ENCODE data around the gene SCAMP4. TPM values are rescaled to one million over a fixed set of nuclear protein-coding genes. Genes with fewer than 3 reads are reported as not detected.

The SCAMP4 gene
- total and polyA plus RNA-seq, 2 of the 13 experiments (the other 11 are each of a cell fraction or from before 2014, with no cell fraction given) = 10.7 to 13.7 TPM

DNA sequence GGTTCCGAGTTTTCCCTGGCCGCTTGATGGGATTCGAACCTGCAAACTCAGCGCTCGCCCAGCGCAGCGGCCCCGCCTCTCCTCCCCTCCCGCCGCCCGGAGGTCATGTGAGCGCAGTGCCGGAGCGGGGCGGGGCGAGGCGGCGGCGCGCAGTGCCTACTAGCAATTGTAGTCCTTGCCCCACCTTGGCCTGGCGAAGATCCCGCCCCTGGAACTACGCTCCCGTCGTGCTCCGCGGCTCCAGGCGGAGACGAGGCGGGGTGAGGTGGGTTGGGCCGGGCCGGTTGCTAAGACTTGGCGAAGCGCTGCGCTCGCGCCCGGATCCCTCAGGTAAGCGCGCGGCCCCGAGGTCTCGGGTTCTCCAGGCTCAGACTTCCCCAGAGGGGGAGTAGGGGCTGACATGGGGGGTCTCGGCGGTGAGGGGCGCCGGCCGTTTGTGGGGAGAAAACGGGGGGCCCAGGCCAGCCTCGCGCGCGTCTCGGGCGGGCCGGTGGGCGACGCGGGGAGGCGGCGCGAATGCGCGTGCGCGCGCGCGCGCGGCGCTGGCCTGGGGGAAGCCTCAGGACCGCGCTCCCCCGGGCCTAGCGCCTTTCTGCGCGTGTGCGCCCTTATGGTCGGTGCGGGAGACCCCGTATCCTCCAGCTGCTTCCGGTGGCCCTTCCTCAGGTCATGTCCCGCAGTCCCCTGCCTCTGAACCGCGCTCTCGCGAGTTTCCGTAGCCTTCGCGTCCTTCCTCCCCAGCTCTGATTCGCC, at the start of gene SCAMP4, which contains the start of gene ADAT3 (continued):
- TF ChIP-seq, protein P1, sequence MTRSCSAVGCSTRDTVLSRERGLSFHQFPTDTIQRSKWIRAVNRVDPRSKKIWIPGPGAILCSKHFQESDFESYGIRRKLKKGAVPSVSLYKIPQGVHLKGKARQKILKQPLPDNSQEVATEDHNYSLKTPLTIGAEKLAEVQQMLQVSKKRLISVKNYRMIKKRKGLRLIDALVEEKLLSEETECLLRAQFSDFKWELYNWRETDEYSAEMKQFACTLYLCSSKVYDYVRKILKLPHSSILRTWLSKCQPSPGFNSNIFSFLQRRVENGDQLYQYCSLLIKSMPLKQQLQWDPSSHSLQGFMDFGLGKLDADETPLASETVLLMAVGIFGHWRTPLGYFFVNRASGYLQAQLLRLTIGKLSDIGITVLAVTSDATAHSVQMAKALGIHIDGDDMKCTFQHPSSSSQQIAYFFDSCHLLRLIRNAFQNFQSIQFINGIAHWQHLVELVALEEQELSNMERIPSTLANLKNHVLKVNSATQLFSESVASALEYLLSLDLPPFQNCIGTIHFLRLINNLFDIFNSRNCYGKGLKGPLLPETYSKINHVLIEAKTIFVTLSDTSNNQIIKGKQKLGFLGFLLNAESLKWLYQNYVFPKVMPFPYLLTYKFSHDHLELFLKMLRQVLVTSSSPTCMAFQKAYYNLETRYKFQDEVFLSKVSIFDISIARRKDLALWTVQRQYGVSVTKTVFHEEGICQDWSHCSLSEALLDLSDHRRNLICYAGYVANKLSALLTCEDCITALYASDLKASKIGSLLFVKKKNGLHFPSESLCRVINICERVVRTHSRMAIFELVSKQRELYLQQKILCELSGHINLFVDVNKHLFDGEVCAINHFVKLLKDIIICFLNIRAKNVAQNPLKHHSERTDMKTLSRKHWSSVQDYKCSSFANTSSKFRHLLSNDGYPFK (CRISPR knock-in tag; IDR thresholded peaks at IDR 0.05; ENCODE audit: borderline replicate concordance) = peak; percentile 100
- TF ChIP-seq ATF7 (IDR thresholded peaks at IDR 0.05) = no peak
- TF ChIP-seq ATF7 (CRISPR knock-in tag; IDR thresholded peaks at IDR 0.05) = no peak
- TF ChIP-seq TAF15 (IDR thresholded peaks at IDR 0.05; ENCODE audit: low read depth, low read length, poor library complexity, severe bottlenecking) = no peak
- TF ChIP-seq, protein P2, sequence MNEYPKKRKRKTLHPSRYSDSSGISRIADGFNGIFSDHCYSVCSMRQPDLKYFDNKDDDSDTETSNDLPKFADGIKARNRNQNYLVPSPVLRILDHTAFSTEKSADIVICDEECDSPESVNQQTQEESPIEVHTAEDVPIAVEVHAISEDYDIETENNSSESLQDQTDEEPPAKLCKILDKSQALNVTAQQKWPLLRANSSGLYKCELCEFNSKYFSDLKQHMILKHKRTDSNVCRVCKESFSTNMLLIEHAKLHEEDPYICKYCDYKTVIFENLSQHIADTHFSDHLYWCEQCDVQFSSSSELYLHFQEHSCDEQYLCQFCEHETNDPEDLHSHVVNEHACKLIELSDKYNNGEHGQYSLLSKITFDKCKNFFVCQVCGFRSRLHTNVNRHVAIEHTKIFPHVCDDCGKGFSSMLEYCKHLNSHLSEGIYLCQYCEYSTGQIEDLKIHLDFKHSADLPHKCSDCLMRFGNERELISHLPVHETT (CRISPR knock-in tag; conservative IDR thresholded peaks at IDR 0.05) = peak; percentile 50; the same call in 1 of the 2 replicates
- TF ChIP-seq, protein P3, sequence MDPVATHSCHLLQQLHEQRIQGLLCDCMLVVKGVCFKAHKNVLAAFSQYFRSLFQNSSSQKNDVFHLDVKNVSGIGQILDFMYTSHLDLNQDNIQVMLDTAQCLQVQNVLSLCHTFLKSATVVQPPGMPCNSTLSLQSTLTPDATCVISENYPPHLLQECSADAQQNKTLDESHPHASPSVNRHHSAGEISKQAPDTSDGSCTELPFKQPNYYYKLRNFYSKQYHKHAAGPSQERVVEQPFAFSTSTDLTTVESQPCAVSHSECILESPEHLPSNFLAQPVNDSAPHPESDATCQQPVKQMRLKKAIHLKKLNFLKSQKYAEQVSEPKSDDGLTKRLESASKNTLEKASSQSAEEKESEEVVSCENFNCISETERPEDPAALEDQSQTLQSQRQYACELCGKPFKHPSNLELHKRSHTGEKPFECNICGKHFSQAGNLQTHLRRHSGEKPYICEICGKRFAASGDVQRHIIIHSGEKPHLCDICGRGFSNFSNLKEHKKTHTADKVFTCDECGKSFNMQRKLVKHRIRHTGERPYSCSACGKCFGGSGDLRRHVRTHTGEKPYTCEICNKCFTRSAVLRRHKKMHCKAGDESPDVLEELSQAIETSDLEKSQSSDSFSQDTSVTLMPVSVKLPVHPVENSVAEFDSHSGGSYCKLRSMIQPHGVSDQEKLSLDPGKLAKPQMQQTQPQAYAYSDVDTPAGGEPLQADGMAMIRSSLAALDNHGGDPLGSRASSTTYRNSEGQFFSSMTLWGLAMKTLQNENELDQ (CRISPR knock-in tag; IDR thresholded peaks at IDR 0.05; ENCODE audit: borderline replicate concordance) = no peak
- TF ChIP-seq ATAD3A (CRISPR knock-in tag; IDR thresholded peaks at IDR 0.05) = no peak
- TF ChIP-seq, protein P4, sequence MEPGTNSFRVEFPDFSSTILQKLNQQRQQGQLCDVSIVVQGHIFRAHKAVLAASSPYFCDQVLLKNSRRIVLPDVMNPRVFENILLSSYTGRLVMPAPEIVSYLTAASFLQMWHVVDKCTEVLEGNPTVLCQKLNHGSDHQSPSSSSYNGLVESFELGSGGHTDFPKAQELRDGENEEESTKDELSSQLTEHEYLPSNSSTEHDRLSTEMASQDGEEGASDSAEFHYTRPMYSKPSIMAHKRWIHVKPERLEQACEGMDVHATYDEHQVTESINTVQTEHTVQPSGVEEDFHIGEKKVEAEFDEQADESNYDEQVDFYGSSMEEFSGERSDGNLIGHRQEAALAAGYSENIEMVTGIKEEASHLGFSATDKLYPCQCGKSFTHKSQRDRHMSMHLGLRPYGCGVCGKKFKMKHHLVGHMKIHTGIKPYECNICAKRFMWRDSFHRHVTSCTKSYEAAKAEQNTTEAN (CRISPR knock-in tag; conservative IDR thresholded peaks at IDR 0.05) = no peak
- 0 out of 2 replicates have a peak, but pooled peaks have one; percentile 41 for TF ChIP-seq ZNF451 (CRISPR knock-in tag; IDR thresholded peaks at IDR 0.05)
- TF ChIP-seq ZNF569 (CRISPR knock-in tag; IDR thresholded peaks at IDR 0.05; ENCODE audit: borderline replicate concordance) = no peak
- no peak for TF ChIP-seq ZNF749 (CRISPR knock-in tag; IDR thresholded peaks at IDR 0.05; ENCODE audit: borderline replicate concordance)
- TF ChIP-seq ZSCAN31 (CRISPR knock-in tag; IDR thresholded peaks at IDR 0.05; ENCODE audit: low read depth) = no peak
- TF ChIP-seq NAIF1 (CRISPR knock-in tag; IDR thresholded peaks at IDR 0.05; ENCODE audit: borderline replicate concordance) = no peak
- TF ChIP-seq, protein P5, sequence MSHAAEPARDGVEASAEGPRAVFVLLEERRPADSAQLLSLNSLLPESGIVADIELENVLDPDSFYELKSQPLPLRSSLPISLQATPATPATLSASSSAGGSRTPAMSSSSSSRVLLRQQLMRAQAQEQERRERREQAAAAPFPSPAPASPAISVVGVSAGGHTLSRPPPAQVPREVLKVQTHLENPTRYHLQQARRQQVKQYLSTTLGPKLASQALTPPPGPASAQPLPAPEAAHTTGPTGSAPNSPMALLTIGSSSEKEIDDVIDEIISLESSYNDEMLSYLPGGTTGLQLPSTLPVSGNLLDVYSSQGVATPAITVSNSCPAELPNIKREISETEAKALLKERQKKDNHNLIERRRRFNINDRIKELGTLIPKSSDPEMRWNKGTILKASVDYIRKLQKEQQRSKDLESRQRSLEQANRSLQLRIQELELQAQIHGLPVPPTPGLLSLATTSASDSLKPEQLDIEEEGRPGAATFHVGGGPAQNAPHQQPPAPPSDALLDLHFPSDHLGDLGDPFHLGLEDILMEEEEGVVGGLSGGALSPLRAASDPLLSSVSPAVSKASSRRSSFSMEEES (CRISPR knock-in tag; IDR thresholded peaks at IDR 0.05) = peak; percentile 97
- TF ChIP-seq PCBP1 (IDR thresholded peaks at IDR 0.05; ENCODE audit: borderline replicate concordance, low read depth, low read length) = peak; percentile 67; the same call in 1 of the 2 replicates
- no peak for TF ChIP-seq ATM (IDR thresholded peaks at IDR 0.05; ENCODE audit: borderline replicate concordance)
- TF ChIP-seq PTBP1 (IDR thresholded peaks at IDR 0.05; ENCODE audit: low read depth, low read length, poor library complexity, severe bottlenecking) = peak; percentile 70
- no peak for TF ChIP-seq ZNF878 (CRISPR knock-in tag; IDR thresholded peaks at IDR 0.05)

All from HepG2 (cell line).